Vagina (tissue), 2 donors: ENCODE measurements around the gene PRICKLE2.

Experiments used
- POLR2A ChIP-seq, 2 donors: fragments of 450-650 bp; IDR thresholded peaks; one replicate each; pipeline ENCODE4 v1.6.1; 2017; ENCODE audit warnings: antibody characterized with exemption in 2 of 2, mild to moderate bottlenecking in 2 of 2, moderate library complexity in 2 of 2
- TF ChIP-seq, protein P1 (sequence below), 3 experiments: fragments of 450-650 bp in 2 of 3; fragments of 200-600 bp in 1 of 3; sonication (generic) in 1 of 3; IDR thresholded peaks; one replicate each; pipeline ENCODE4 v1.5.1; 2017 to 2019; ENCODE audit warnings: antibody characterized with exemption in 3 of 3, mild to moderate bottlenecking in 2 of 3, moderate library complexity in 2 of 3

DNA sequence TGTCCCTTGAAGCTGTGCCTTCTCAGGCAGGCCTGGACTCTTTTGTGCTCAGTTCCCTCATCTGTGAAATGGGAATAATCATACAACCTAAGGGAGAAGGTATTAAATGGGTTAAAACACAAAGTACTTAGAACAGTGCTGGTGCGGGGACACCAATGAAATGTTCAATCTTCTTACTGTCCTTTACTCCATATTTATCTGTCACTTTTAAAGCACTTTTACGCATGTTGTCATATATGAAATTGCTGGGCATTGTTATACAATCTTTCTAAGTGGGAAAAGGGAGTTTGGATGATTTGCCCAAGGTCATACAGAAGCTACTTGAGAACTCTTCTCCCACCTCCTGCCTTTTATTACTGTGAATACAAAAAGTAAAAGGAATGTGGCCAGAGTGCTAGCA lies 114.2 kb downstream of the PRICKLE2 start:
- TF ChIP-seq, protein P1, sequence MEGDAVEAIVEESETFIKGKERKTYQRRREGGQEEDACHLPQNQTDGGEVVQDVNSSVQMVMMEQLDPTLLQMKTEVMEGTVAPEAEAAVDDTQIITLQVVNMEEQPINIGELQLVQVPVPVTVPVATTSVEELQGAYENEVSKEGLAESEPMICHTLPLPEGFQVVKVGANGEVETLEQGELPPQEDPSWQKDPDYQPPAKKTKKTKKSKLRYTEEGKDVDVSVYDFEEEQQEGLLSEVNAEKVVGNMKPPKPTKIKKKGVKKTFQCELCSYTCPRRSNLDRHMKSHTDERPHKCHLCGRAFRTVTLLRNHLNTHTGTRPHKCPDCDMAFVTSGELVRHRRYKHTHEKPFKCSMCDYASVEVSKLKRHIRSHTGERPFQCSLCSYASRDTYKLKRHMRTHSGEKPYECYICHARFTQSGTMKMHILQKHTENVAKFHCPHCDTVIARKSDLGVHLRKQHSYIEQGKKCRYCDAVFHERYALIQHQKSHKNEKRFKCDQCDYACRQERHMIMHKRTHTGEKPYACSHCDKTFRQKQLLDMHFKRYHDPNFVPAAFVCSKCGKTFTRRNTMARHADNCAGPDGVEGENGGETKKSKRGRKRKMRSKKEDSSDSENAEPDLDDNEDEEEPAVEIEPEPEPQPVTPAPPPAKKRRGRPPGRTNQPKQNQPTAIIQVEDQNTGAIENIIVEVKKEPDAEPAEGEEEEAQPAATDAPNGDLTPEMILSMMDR (IDR thresholded peaks at IDR 0.05), result no peak
- TF ChIP-seq POLR2A (IDR thresholded peaks at IDR 0.05), result no peak
